Lower leg skin (tissue), 4 donors: ENCODE measurements around the gene ADAM19. TPM values are rescaled to one million over a fixed set of nuclear protein-coding genes. Genes with fewer than 3 reads are reported as not detected.

Source experiments
- DNase-seq, 2 donors: peaks; one replicate each; pipeline ENCODE4 v3.0.0-alpha.2; 2019; ENCODE audit warnings: low spot score in 2 of 2
- H3K4me3 ChIP-seq: fragments of 200-600 bp; sonication (generic); 2 replicates; pipeline ENCODE4 v1.5.1; 2017; ENCODE audit warnings: mild to moderate bottlenecking, low read depth; ENCODE audit not compliant: poor library complexity, severe bottlenecking
- CTCF ChIP-seq, 3 donors: fragments of 450-650 bp; IDR thresholded peaks; one replicate each; pipeline ENCODE4 v1.5.1; 2016; ENCODE audit warnings: antibody characterized with exemption in 3 of 3, mild to moderate bottlenecking in 3 of 3, moderate library complexity in 2 of 3
- POLR2A ChIP-seq, 2 donors: fragments of 450-650 bp; IDR thresholded peaks; one replicate each; pipeline ENCODE4 v1.6.1; 2016 to 2017; ENCODE audit warnings: antibody characterized with exemption in 2 of 2, mild to moderate bottlenecking in 1 of 2, moderate library complexity in 1 of 2
- WGBS, 2 donors: methylation state at CpG; one replicate each; pipeline ENCODE4 v1.1.5; 2018; 5-methylcytosine and 5-hydroxymethylcytosine counted together
- intact Hi-C: fragments of 100-400 bp; cut with DNase I; formaldehyde crosslinking; loops from one replicate; pipeline ENCODE4 v1.15.0; 2023; ENCODE audit warnings: low total_unique reads
- total RNA-seq, 4 donors: library from RNA; depleted of rRNA; stranded (reverse); fragments of >200 nt; gene quantifications; one replicate each; pipeline ENCODE4 v1.1.0, GENCODE V29; 2016

Gene ADAM19
- total RNA-seq, 4 donors from 2014 or later: 0.68 to 1.7 (median 1.0) TPM

GRCh38 chr5:157582731-157583620 is 7.4 kb upstream of the ADAM19 start:
- TF ChIP-seq CTCF (IDR thresholded peaks at IDR 0.05) (no peak), POLR2A (IDR thresholded peaks at IDR 0.05) (no peak)
- no peak overlapping the region for H3K4me3 ChIP-seq
- no peak for DNase-seq
- intact Hi-C loops: no loop called here
- WGBS, 2 donors: 73 to 76% methylated on average over 10 of the region's 10 CpGs

GRCh38 chr5:157581901-157582300 is 6.3 kb upstream of the ADAM19 start:
- intact Hi-C loops: no loop called here
- 83 to 88% methylated on average over 5 of the region's 5 CpGs for WGBS, 2 donors
- H3K4me3 ChIP-seq: no peak overlapping the region
- DNase-seq: no peak
- no peak for TF ChIP-seq CTCF (IDR thresholded peaks at IDR 0.05)
- TF ChIP-seq POLR2A (IDR thresholded peaks at IDR 0.05): no peak

- whole genome bisulfite sequencing, 2 donors: 69 to 71% methylated on average over 6 of the region's 6 CpGs
- DNase-seq: no peak
- TF ChIP-seq POLR2A (IDR thresholded peaks at IDR 0.05) (no peak), CTCF (IDR thresholded peaks at IDR 0.05) (no peak)
- no peak overlapping the region for H3K4me3 ChIP-seq
- intact Hi-C loops: no loop called here
Observed at GRCh38 chr5:157578079-157578780, 2.7 kb upstream of the ADAM19 start.

GRCh38 chr5:157576678-157577077 is 1.1 kb upstream of the ADAM19 start:
- 85 to 87% methylated on average over 4 of the region's 4 CpGs for WGBS, 2 donors
- TF ChIP-seq POLR2A (IDR thresholded peaks at IDR 0.05) (no peak), CTCF (IDR thresholded peaks at IDR 0.05) (no peak)
- no peak for DNase-seq
- intact Hi-C loops: no loop called here
- no peak overlapping the region for H3K4me3 ChIP-seq

- DNase-seq: no peak
- WGBS, 2 donors: 10 to 11% methylated on average over 60 of the region's 61 CpGs
- peak overlapping the region; percentile 34 for H3K4me3 ChIP-seq
- TF ChIP-seq CTCF (IDR thresholded peaks at IDR 0.05) (no peak), POLR2A (IDR thresholded peaks at IDR 0.05) (no peak)
- intact Hi-C loops: no loop called here
Observed at GRCh38 chr5:157574456-157575380, 857 bp downstream of the ADAM19 start.
